T47D (cell line): ENCODE data around the gene RNF141.

Experiments used
- DNase-seq, 2 experiments: peaks; one replicate each; pipeline versions ENCODE4 v3.0.0 to v3.0.0-alpha.2; 2011 to 2012; ENCODE audit warnings: low read depth in 1 of 2, low spot score in 1 of 2
- JUND ChIP-seq: IDR thresholded peaks from 2 replicates; pipeline ENCODE4 v1.6.1; 2012; ENCODE audit warnings: low read depth
- in situ Hi-C: cut with HindIII; loops from 2 replicates; pipeline ENCODE4 v1.10.0; 2016; ENCODE audit warnings: low sequenced_read_pairs, low pct_unique_long_range_greater_than_20kb

Gene RNF141

DNA sequence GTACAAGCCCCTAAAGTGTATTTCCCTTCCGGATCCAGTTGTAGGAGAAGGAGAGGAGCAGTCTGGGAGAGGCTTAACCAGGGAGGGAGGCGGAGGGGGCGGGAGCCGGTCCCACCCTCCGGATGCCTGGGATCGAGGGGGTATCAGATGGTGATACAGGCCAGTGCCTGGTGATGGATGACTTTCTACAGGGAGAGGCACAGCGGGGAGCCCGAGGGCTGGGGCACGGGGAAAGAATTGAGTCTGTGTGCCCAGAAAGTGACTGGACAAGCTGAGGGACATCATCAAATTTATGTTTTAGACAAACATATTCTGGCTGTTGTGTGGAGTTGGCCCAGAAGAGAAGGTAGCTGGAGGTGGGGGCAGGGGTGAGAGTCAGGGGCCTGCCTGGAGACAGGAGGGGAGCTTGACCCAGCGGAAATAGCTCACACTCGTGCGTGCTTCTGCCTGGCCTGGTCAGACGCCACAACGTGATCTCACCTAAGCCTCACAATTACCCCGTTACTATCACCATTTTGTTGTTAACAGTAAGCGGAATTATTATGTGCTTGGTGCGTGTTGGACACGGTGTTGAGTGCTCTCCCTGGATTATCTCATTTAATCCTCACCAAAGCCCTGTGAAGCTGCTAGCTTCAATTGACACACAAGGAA is 43.5 kb downstream of the RNF141 start:
- DNase-seq, result no peak
- in situ Hi-C loops, result no loop called here
- no peak for TF ChIP-seq JUND

DNA sequence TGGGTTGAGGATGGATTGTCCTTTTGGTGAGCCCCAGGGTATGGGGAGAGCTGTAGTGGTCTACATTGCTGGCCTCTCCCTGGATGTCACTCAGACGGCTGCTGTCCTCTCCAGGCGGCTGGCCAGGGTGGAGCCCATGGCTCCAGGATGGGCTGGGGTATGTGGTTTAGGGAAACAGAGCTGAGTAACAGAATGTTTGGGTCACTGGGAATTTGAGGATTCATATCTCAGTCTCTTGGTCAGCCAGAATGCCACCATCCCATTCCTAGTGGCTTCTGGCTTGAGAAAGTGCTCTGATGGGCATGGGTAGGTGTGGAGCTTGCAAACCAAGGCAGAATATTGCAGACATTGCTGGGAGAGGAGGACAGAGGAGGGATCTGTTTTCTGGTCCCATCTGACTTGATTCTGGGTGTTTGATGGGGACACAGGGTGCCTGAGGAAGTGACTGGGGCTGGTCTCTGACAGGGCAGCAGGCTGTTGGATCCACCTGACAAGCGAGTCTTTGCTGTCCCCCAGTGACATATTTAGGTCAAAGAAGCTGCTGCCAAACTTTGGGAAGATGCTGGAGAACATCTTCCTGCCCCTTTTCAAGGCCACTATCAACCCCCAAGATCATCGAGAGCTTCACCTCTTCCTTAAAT is 44.6 kb downstream of the RNF141 start:
- DNase-seq, result no peak
- no peak for TF ChIP-seq JUND
- in situ Hi-C loops, result no loop called here

DNA sequence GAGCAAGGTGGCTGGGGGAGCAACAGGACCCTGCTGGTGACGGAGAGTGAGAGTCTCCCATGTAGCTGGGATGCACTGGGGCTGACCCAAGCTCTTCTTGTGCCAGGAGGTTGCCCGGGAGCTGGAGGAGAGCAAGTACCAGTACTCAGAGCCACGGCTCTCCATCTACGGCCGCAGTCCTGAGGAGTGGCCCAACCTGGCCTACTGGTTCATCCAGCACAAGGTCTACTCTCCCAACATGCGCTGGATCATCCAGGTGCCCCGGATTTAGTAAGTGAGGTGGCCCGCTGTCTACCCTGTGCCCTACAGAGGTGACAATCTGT is 45.6 kb downstream of the RNF141 start:
- DNase-seq, result no peak
- TF ChIP-seq JUND, result no peak
- in situ Hi-C loops, result no loop called here

DNA sequence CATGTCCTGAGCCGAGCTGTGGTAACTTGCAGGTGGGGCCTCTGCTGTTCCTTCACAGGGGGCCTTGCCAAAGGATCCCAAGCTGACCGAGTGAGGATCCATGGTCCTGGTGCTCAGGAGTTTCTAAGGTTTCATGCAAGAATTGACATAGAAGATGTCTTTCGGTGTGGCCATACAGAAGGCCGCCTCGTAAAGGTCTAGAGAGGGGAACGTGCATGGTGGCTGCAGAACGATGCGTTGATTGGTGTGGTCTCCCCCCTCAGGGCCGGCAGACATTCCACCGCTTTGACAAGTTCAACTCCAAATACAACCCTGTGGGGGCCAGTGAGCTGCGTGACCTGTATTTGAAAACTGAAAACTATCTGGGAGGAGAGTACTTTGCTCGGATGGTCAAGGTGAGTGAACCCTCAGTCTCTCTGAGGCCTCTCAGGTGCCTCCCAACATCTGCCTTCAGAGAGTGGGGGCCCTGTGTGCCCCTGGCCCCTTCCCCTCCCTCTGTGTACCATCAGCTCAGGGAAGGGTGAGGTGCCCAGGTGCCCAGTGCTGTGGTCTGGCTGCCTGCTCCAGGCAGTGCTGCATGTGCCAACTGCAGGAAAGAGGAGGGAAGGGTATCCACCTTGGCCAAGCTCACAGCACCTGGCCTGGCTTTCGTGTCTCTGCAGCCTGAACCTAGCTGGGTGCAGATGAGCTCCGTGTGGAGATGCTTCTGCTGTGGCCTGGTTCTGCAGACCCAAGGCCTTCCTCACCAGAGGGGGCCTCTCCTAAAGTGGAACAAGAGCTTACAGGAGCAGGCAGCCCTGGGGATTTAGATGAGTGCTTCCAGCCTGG is 46.1 kb downstream of the RNF141 start:
- in situ Hi-C loops, result no loop called here
- DNase-seq, result no peak

DNA sequence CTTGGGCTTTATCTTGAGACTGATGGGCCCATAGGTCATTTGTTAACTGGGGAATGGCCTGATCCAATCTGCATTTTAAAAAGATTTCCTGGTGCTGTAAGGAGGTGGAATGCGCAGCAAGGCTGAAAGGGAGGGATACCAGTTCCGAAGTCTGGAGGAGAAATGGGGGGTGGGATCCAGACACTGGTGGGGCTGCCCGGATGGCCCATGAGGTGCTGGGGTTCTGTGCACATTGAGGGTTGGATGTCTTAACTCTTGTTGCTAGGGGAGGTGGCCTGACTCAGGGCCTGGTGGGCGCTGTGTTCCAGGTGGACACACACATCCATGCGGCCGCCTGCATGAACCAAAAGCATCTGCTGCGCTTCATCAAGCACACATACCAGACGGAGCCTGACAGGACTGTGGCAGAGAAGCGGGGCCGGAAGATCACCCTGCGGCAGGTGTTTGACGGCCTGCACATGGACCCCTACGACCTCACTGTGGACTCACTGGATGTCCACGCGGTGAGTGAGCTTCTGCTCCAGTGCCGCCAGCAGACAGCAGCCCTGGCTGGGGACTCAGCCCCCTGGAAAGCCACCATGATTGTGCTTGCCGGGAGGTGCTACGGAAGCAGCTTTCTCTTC is 47.8 kb downstream of the RNF141 start:
- no peak for TF ChIP-seq JUND
- in situ Hi-C loops, result no loop called here
- no peak for DNase-seq

More for the DNA sequence above, 46.1 kb downstream of the RNF141 start:
- TF ChIP-seq JUND, result no peak

DNA sequence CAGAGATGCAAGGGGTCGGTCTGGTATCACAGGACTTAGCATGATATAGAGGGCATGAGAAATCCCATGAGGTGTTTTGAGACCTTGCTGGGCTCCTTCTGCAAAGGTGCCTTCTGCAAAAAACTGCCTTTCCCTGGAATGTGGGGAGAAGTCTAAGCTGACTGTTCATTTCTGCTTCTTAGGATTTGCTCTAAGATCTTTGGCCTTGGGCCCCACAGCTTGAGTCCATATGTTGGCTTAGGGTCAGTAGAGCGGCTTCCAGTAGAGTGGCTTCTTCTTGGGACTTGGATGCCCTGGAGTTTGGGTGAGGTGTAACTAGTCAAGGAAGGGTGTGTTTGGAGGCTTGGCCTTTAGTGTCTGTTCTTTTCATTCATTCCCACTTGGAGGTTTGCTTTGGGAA is 48.9 kb downstream of the RNF141 start:
- no peak for TF ChIP-seq JUND
- in situ Hi-C loops, result no loop called here
- no peak for DNase-seq

DNA sequence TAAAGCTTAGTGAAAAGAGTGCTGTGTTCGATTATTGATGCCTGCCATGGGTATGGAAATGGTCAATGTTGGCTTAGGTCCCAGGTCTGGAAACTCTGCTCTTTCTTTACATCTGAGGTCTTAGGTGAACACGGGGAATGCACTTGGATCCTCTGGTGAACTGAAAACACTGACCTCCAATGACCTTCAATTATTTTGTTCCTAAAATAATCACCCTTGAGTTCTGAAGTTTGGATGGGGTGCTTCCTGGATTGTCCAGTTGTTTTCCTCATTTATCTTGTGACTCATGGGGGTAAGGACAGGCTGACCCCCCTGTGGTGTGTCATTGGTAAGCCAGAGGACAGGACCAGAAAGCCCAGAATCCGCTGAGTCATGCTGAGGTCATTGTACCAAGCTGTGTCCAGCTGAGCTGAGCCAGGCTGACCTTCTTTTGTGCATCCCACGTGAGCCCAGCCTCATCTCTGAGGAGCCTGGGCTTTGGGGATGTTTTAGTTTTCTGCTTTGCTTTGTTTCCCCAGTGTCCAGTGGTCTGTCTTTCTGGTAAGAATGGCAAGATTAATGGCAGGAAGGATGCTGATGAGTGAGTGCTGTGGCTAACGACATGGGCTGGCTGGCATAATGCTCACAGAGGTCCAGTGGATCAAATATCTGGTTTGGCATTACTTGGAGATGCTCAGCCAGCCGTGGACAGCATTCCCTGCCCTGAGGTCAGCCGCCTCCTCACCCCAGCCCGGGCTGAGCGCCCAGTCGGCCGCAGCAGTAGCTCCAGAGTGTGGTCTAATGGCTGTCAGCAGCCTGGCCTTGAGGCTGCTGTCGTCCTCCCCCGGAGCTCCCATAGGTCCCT is 50.4 kb downstream of the RNF141 start:
- in situ Hi-C loops, result no loop called here
- DNase-seq, result peak in 1 of 2 experiments; percentile 10
- TF ChIP-seq JUND, result no peak

DNA sequence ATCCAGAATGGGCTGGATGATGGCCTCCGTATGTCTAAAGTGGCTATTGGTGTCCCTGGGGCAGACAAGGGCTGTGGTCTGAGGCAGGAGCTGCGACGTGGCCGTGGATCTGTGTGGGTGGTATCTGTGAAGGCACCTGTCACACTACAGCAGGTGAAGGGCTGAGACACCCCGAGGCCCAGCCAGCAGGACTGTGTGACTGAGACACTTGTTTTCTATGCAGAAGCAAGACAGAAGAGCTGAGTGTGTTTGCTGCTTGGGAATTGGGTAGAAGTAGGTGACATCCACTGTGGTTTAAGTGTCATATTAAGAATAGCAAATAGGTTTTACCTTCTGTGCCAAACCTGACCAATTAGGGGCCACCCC is 51.0 kb downstream of the RNF141 start:
- DNase-seq, result no peak
- in situ Hi-C loops, result no loop called here
- no peak for TF ChIP-seq JUND

DNA sequence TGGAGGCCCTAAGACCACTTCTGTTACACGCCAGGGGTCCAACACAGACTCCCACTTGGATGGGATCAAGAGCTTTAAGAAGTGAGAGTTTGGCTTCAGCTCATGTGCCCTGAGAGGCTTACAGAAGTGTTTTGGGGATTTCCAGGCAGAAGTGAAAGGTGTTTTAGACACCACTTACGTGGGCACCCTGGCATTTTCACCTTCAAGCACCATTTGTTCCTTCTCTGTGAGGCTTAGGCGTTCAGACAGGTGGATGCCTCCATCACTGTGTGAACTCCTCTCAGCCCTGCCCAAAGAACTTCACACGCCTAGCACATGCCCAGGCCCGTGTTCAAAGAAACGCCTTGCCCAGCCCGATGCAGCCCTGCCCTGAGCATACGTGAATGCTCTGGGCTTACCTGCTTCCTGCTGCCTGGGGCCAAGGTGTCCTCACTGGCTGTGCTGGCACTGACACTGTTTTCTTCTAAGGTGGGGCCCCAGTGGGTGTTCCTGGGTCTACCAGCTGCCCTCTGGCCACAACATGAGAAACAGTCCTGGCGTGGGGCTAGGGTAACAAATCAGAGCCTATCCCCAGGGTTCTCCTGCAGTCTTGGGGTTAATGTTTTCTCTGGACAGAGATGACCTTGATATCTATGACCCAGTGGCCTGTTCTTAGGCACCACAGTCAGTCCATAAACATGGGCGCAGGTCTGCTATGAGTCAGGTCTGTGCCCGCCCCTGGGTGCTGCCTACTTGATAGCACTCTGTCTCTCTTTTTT is 51.9 kb downstream of the RNF141 start:
- in situ Hi-C loops, result no loop called here
- TF ChIP-seq JUND, result no peak
- DNase-seq, result no peak

DNA sequence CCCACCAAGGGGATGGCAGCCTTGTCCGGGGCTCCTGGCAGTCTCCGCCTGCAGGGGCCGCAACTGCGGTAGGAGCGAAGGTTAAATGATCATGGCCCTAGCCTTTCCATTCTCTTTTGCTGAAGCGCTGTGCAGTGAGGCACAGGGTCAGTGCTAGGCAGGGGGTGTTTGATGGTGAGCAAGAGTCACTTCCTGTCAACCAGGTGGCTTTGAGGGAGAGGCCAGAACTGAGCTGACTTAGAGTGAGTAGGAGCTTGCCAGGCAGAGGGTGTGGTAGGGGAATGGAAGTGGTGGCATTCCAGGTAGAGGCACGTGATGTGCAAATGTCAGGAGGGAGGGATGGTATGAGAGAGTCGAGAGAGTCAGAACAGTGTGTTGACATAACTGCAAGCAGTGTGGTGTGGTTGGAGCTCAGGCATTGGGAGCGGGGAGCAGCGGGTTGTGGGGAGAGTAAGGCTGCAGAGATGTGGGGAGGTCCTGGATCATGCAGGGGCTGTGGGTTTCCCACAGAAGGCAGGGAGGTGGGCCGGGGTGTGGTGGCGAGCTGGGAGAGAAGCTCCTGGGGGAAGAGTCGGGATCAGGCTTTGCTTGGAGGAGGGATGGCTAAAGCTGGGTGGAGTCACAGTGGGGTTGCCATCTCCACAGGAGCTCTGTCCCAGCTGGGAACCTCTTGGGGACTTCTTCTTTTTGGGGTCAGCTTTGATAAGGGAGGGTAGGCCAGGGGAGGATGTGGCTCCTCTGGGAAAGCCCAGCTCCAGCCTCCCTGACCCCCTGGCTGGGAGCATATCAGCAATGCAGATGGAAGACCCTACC is 52.7 kb downstream of the RNF141 start:
- no peak for TF ChIP-seq JUND
- in situ Hi-C loops, result no loop called here
- DNase-seq, result no peak
